Measurements from ENCODE around the gene FRMD7. TPM values are rescaled to one million over a fixed set of nuclear protein-coding genes. Genes with fewer than 3 reads are reported as not detected.

FRMD7 gene
- total RNA-seq, 1 donor from 2014 or later: not detected

- DNase-seq (ENCODE audit: low spot score in 2 of 2): no peak
- H3K4me1 ChIP-seq: no peaks in the 10 kb centered on the region
- H3K27me3 ChIP-seq: no peaks in the 10 kb centered on the region
- no peak for TF ChIP-seq CTCF (IDR thresholded peaks at IDR 0.05)
- H3K27ac ChIP-seq: no peak overlapping the region
- H3K36me3 ChIP-seq: no peaks in the 10 kb centered on the region
- H3K9me3 ChIP-seq: no peaks in the 10 kb centered on the region
- intact Hi-C loops (cut with DNase I): loop anchor here (2.0 kb wide), 1 partner anchor 125 kb away; the partner anchor contains the start of gene RAP2C
- no peak overlapping the region for H3K4me3 ChIP-seq
Measured at GRCh38 chrX:132093239-132093860, 34.5 kb downstream of the FRMD7 start.

- intact Hi-C loops (cut with DNase I): loop anchor here (2.0 kb wide), 1 partner anchor 126 kb away; the partner anchor contains the start of gene RAP2C
- H3K36me3 ChIP-seq: no peaks in the 10 kb centered on the region
- DNase-seq (ENCODE audit: low spot score in 2 of 2): peak in 1 of 2 donors; percentile 74
- no peaks in the 10 kb centered on the region for H3K4me1 ChIP-seq
- no peak overlapping the region for H3K27ac ChIP-seq
- no peaks in the 10 kb centered on the region for H3K27me3 ChIP-seq
- H3K9me3 ChIP-seq: no peaks in the 10 kb centered on the region
- TF ChIP-seq CTCF (IDR thresholded peaks at IDR 0.05): peak; percentile 55 to 76 (median 70)
- H3K4me3 ChIP-seq: no peak overlapping the region
Measured at GRCh38 chrX:132092439-132093065, 35.3 kb downstream of the FRMD7 start.

GRCh38 chrX:132090403-132091159 lies 37.2 kb downstream of the FRMD7 start:
- no peak for DNase-seq (ENCODE audit: low spot score in 2 of 2)
- Histone ChIP-seq H3K4me3 (no peak overlapping the region), H3K4me1 (no peaks in the 10 kb centered on the region), H3K27ac (no peak overlapping the region), H3K27me3 (no peaks in the 10 kb centered on the region), H3K36me3 (no peaks in the 10 kb centered on the region), H3K9me3 (no peaks in the 10 kb centered on the region)
- no peak for TF ChIP-seq CTCF (IDR thresholded peaks at IDR 0.05)
- intact Hi-C loops (cut with DNase I): no loop called here

GRCh38 chrX:132088864-132089263 lies 39.0 kb downstream of the FRMD7 start:
- Histone ChIP-seq H3K9me3 (no peaks in the 10 kb centered on the region), H3K27ac (no peak overlapping the region), H3K36me3 (no peaks in the 10 kb centered on the region), H3K27me3 (no peaks in the 10 kb centered on the region), H3K4me1 (no peaks in the 10 kb centered on the region), H3K4me3 (no peak overlapping the region)
- no peak for TF ChIP-seq CTCF (IDR thresholded peaks at IDR 0.05)
- DNase-seq (ENCODE audit: low spot score in 2 of 2): no peak
- intact Hi-C loops (cut with DNase I): no loop called here

GRCh38 chrX:132086672-132087071 lies 41.1 kb downstream of the FRMD7 start:
- no peak for DNase-seq (ENCODE audit: low spot score in 2 of 2)
- Histone ChIP-seq H3K27me3 (no peaks in the 10 kb centered on the region), H3K4me3 (no peak overlapping the region), H3K4me1 (no peaks in the 10 kb centered on the region), H3K9me3 (no peaks in the 10 kb centered on the region), H3K36me3 (no peaks in the 10 kb centered on the region), H3K27ac (no peak overlapping the region)
- no peak for TF ChIP-seq CTCF (IDR thresholded peaks at IDR 0.05)
- intact Hi-C loops (cut with DNase I): no loop called here

Measured in ascending aorta (tissue), 2 donors.